GM12878 (cell line): Measurements from ENCODE around the gene ABCB8.

Source experiments
- BHLHE40 ChIP-seq, 2 experiments: fragments of 450-650 bp in 1 of 2; IDR thresholded peaks; 2 replicates each; pipeline ENCODE4 v1.6.1; 2011 to 2017; ENCODE audit warnings: low read depth in 2 of 2, borderline replicate concordance in 1 of 2, improper control_type of control experiment in 1 of 2, low read length in 1 of 2, mild to moderate bottlenecking in 1 of 2
- CEBPB ChIP-seq, 2 experiments: fragments of 150-350 bp in 1 of 2; IDR thresholded peaks; 2 replicates each; pipeline ENCODE4 v1.6.1; 2012 to 2014; ENCODE audit warnings: low read depth in 2 of 2, low read length in 2 of 2, borderline replicate concordance in 1 of 2, inconsistent platforms in 1 of 2
- PAX8 ChIP-seq: fragments of 450-650 bp; IDR thresholded peaks from 2 replicates; pipeline ENCODE4 v1.6.1; 2017; ENCODE audit warnings: mild to moderate bottlenecking, moderate library complexity
- POLR2A ChIP-seq: IDR thresholded peaks from 2 replicates; pipeline ENCODE4 v1.6.1; 2011; ENCODE audit warnings: low read depth, mild to moderate bottlenecking, low read length
- POU2F2 ChIP-seq: IDR thresholded peaks from 3 replicates; pipeline ENCODE4 v1.6.1; 2011; ENCODE audit warnings: low read depth, mild to moderate bottlenecking, low read length, borderline replicate concordance
- TARDBP ChIP-seq: IDR thresholded peaks from 2 replicates; pipeline ENCODE4 v1.6.1; 2016; ENCODE audit warnings: borderline replicate concordance
- TF ChIP-seq, protein P1 (sequence below): fragments of 450-650 bp; formaldehyde crosslinking; IDR thresholded peaks from 2 replicates; pipeline ENCODE4 v1.4.0; 2022; ENCODE audit warnings: mild to moderate bottlenecking, moderate library complexity
- TF ChIP-seq, protein P2 (sequence below), 3 experiments: IDR thresholded peaks in 2 of 3; conservative IDR thresholded peaks in 1 of 3; 2 replicates each; pipeline ENCODE4 v1.5.1; 2011; ENCODE audit warnings: low read depth in 3 of 3, low read length in 3 of 3, mild to moderate bottlenecking in 3 of 3, control low read depth in 2 of 3, moderate library complexity in 2 of 3, inconsistent platforms in 1 of 3, mixed read lengths in 1 of 3; ENCODE audit not compliant: control insufficient read depth in 2 of 3, insufficient read depth in 1 of 3; ENCODE audit errors: extremely low read depth in 1 of 3

DNA sequence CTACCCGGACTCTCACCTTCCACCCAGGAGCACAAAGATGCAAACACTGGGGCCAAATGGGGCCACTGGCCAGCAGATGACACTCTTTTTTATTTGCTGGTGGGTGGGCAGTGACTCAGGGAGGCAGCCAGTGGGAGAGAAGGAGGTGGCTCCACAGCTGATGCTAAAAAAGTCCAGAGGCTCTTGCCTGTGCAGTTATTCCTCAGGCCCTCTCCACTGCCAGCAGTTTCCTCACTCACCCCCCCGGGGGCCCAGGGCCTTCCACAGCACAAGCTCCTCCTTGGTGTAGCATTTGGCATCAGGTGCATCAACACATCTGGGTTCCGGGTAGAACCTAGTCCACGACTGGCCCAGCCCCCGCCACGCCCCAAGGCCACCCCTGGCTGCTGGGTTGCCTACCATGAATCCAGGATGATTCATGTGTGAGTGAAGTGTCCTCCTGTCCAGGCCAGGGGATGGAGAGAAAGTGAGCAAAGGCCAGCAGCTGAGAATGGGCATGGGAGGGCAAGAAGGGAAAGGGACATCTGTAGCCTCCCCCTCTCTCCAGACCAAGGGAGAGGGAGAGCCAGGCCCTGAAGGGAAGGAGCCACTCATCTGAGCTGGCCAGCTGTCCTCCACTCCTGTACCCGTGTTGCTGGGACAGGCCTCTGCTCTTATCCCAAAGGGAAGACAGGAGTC, 48.4 kb upstream of the ABCB8 start:
- TF ChIP-seq CEBPB (IDR thresholded peaks at IDR 0.05; ENCODE audit: borderline replicate concordance in 1 of 2, low read depth in 2 of 2, low read length in 2 of 2) = no peak
- no peak for TF ChIP-seq PAX8
- TF ChIP-seq BHLHE40 (IDR thresholded peaks at IDR 0.05; ENCODE audit: borderline replicate concordance in 1 of 2, low read depth in 2 of 2, low read length in 1 of 2) = no peak
- no peak for TF ChIP-seq POU2F2
- TF ChIP-seq TARDBP = no peak
- TF ChIP-seq POLR2A = no peak
- TF ChIP-seq, protein P1, sequence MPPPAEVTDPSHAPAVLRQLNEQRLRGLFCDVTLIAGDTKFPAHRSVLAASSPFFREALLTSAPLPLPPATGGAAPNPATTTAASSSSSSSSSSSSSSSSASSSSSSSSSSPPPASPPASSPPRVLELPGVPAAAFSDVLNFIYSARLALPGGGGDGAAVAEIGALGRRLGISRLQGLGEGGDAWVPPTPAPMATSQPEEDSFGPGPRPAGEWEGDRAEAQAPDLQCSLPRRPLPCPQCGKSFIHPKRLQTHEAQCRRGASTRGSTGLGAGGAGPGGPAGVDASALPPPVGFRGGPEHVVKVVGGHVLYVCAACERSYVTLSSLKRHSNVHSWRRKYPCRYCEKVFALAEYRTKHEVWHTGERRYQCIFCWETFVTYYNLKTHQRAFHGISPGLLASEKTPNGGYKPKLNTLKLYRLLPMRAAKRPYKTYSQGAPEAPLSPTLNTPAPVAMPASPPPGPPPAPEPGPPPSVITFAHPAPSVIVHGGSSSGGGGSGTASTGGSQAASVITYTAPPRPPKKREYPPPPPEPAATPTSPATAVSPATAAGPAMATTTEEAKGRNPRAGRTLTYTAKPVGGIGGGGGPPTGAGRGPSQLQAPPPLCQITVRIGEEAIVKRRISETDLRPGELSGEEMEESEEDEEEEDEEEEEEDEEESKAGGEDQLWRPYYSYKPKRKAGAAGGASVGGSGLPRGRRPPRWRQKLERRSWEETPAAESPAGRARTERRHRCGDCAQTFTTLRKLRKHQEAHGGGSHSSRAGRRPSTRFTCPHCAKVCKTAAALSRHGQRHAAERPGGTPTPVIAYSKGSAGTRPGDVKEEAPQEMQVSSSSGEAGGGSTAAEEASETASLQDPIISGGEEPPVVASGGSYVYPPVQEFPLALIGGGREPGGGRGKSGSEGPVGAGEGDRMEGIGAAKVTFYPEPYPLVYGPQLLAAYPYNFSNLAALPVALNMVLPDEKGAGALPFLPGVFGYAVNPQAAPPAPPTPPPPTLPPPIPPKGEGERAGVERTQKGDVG (CRISPR knock-in tag) = no peak
- TF ChIP-seq, protein P2, sequence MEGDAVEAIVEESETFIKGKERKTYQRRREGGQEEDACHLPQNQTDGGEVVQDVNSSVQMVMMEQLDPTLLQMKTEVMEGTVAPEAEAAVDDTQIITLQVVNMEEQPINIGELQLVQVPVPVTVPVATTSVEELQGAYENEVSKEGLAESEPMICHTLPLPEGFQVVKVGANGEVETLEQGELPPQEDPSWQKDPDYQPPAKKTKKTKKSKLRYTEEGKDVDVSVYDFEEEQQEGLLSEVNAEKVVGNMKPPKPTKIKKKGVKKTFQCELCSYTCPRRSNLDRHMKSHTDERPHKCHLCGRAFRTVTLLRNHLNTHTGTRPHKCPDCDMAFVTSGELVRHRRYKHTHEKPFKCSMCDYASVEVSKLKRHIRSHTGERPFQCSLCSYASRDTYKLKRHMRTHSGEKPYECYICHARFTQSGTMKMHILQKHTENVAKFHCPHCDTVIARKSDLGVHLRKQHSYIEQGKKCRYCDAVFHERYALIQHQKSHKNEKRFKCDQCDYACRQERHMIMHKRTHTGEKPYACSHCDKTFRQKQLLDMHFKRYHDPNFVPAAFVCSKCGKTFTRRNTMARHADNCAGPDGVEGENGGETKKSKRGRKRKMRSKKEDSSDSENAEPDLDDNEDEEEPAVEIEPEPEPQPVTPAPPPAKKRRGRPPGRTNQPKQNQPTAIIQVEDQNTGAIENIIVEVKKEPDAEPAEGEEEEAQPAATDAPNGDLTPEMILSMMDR (IDR thresholded peaks at IDR 0.05 in 2 of 3, conservative IDR thresholded peaks at IDR 0.05 in 1 of 3; ENCODE audit: control insufficient read depth in 2 of 3, extremely low read depth in 1 of 3, insufficient read depth in 1 of 3, low read depth in 3 of 3, low read length in 3 of 3) = no peak
